Uterus (tissue), 4 donors: ENCODE results near the gene SLC52A3. TPM values are rescaled to one million over a fixed set of nuclear protein-coding genes. Genes with fewer than 3 reads are reported as not detected.

Source experiments
- DNase-seq, 2 donors: peaks; one replicate each; pipeline ENCODE4 v3.0.0-alpha.2; 2019 to 2020
- H3K27ac ChIP-seq, 2 donors: fragments of 200-600 bp; sonication (generic); 1 replicate in 1 of 2; 2 replicates in 1 of 2; pipeline ENCODE4 v1.5.1; 2016 to 2018
- H3K27me3 ChIP-seq, 2 donors: fragments of 200-600 bp; sonication (generic); one replicate each; pipeline ENCODE4 v1.5.1; 2018 to 2019; ENCODE audit warnings: control low read depth in 1 of 2
- H3K36me3 ChIP-seq, 2 donors: fragments of 200-600 bp; sonication (generic); one replicate each; pipeline ENCODE4 v1.5.1; 2019; ENCODE audit warnings: control low read depth in 1 of 2
- H3K4me1 ChIP-seq, 2 donors: fragments of 200-600 bp; sonication (generic); one replicate each; pipeline ENCODE4 v1.5.1; 2018 to 2019; ENCODE audit warnings: control low read depth in 1 of 2
- H3K4me3 ChIP-seq, 2 donors: fragments of 200-600 bp; sonication (generic); 1 replicate in 1 of 2; 2 replicates in 1 of 2; pipeline ENCODE4 v1.5.1; 2018 to 2019; ENCODE audit warnings: mild to moderate bottlenecking in 1 of 2
- H3K9me3 ChIP-seq, 2 donors: fragments of 200-600 bp; sonication (generic); one replicate each; pipeline ENCODE4 v1.5.1; 2019; ENCODE audit warnings: control low read depth in 1 of 2
- CTCF ChIP-seq, 4 experiments: fragments of 200-600 bp in 2 of 4; fragments of 450-650 bp in 2 of 4; sonication (generic) in 2 of 4; IDR thresholded peaks; one replicate each; pipeline ENCODE4 v1.5.1; 2016 to 2019; ENCODE audit warnings: antibody characterized with exemption in 4 of 4, mild to moderate bottlenecking in 2 of 4, moderate library complexity in 1 of 4
- POLR2A ChIP-seq, 2 donors: fragments of 450-650 bp; IDR thresholded peaks; one replicate each; pipeline ENCODE4 v1.6.1; 2016; ENCODE audit warnings: antibody characterized with exemption in 2 of 2, mild to moderate bottlenecking in 1 of 2, moderate library complexity in 1 of 2
- intact Hi-C: fragments of 100-400 bp; cut with DNase I; formaldehyde crosslinking; loops from one replicate; pipeline ENCODE4 v1.15.1; 2023; ENCODE audit warnings: low total_unique reads
- total RNA-seq, 4 donors: library from RNA; depleted of rRNA in 3 of 4; stranded (reverse); fragments of >200 nt in 3 of 4; gene quantifications; one replicate each; pipeline versions ENCODE4 v1.1.0 to v1.2.4, GENCODE V29; 2014 to 2023
- donor health status: DM: yes; HTN: yes; CAD: no.

SLC52A3 gene
- total RNA-seq, 4 donors from 2014 or later, result 0.83 to 8.7 (median 1.5) TPM

GRCh38 chr20:722822-723644 is 45.3 kb downstream of the SLC52A3 start:
- DNase-seq, result no peak
- Histone ChIP-seq H3K4me3 (no peak overlapping the region), H3K27me3 (no peaks in the 10 kb centered on the region), H3K27ac (no peak overlapping the region), H3K36me3 (no peaks in the 10 kb centered on the region), H3K4me1 (peaks cover 0 to 3% of the 10 kb centered on the region in 2 donors), H3K9me3 (no peaks in the 10 kb centered on the region)
- intact Hi-C loops, result no loop called here
- TF ChIP-seq POLR2A (IDR thresholded peaks at IDR 0.05) (no peak), CTCF (IDR thresholded peaks at IDR 0.05) (no peak)

DNA sequence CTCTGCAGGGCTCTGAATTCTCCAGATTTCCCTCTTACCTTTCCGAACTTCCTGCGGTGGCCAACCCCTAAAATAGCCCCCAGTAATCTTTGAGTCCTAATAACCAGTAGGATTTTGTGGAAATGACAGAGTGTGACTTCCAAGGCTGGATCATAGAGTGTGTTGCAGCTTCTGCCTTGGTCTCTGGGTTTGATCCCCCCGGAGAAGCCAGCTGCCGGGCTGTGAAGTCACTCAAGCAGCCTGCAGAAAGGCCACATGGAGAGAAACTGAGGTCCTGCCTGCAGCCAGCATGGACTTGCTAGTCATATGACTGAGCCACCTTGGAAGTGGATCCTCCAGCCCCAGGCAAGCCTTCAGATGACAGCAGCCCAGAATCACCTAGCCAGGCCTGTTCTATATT is 46.4 kb downstream of the SLC52A3 start:
- no peak overlapping the region for H3K4me3 ChIP-seq
- no peaks in the 10 kb centered on the region for H3K4me1 ChIP-seq
- no peak overlapping the region for H3K27ac ChIP-seq
- H3K36me3 ChIP-seq, result no peaks in the 10 kb centered on the region
- no peak for DNase-seq
- intact Hi-C loops, result no loop called here
- no peaks in the 10 kb centered on the region for H3K9me3 ChIP-seq
- no peaks in the 10 kb centered on the region for H3K27me3 ChIP-seq
- no peak for TF ChIP-seq POLR2A (IDR thresholded peaks at IDR 0.05)

DNA sequence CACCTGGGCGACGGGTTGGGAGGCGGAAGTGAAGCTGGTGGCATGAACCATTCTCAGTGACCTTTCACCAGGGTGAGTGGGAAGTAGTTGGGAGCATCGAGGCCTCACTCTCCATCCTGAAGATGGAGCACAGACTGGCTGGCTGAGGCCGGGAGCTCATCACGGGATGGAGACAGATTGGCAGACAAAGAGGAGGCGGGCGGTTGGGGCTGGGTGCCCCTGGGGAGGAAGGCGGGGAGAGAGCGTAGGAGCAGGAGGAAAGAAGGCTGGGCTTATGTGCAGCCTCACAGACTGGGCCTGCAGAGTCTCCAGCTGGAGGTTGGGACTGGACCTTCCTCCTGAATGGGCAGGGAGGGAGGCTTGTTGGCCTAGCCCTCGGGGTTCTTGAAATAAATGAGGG is 48.5 kb downstream of the SLC52A3 start:
- no peak for DNase-seq
- H3K36me3 ChIP-seq, result no peaks in the 10 kb centered on the region
- intact Hi-C loops, result no loop called here
- no peak overlapping the region for H3K4me3 ChIP-seq
- no peak for TF ChIP-seq CTCF (IDR thresholded peaks at IDR 0.05)
- no peak for TF ChIP-seq POLR2A (IDR thresholded peaks at IDR 0.05)
- no peaks in the 10 kb centered on the region for H3K27me3 ChIP-seq
- H3K27ac ChIP-seq, result no peak overlapping the region
- no peaks in the 10 kb centered on the region for H3K9me3 ChIP-seq
- no peaks in the 10 kb centered on the region for H3K4me1 ChIP-seq

GRCh38 chr20:719068-719467 is 49.2 kb downstream of the SLC52A3 start:
- intact Hi-C loops, result no loop called here
- H3K4me1 ChIP-seq, result no peaks in the 10 kb centered on the region
- no peaks in the 10 kb centered on the region for H3K27me3 ChIP-seq
- no peaks in the 10 kb centered on the region for H3K36me3 ChIP-seq
- no peaks in the 10 kb centered on the region for H3K9me3 ChIP-seq
- TF ChIP-seq CTCF (IDR thresholded peaks at IDR 0.05) (no peak), POLR2A (IDR thresholded peaks at IDR 0.05) (no peak)
- no peak overlapping the region for H3K4me3 ChIP-seq
- no peak for DNase-seq
- H3K27ac ChIP-seq, result no peak overlapping the region

GRCh38 chr20:717832-718231 is 50.5 kb downstream of the SLC52A3 start:
- Histone ChIP-seq H3K36me3 (no peaks in the 10 kb centered on the region), H3K9me3 (no peaks in the 10 kb centered on the region), H3K27ac (no peak overlapping the region), H3K27me3 (no peaks in the 10 kb centered on the region), H3K4me3 (no peak overlapping the region), H3K4me1 (no peaks in the 10 kb centered on the region)
- no peak for TF ChIP-seq POLR2A (IDR thresholded peaks at IDR 0.05)
- TF ChIP-seq CTCF (IDR thresholded peaks at IDR 0.05), result no peak
- intact Hi-C loops, result no loop called here
- DNase-seq, result no peak
